T-helper 1 cell treated with Interleukin-12 subunit alpha and Interleukin-12 subunit beta and Interleukin-4 antibody, amounts not matched to agents 30 μg/mL and 1 μg/mL, for 36 hours (primary cell): ENCODE measurements around the gene CA7.

Experiments
- H3K27ac Mint-ChIP-seq: one replicate; pipeline ENCODE4 v1.8.0; 2021; ENCODE audit warnings: mild to moderate bottlenecking, mixed read lengths
- H3K27me3 Mint-ChIP-seq: one replicate; pipeline ENCODE4 v1.8.0; 2021; ENCODE audit warnings: low read depth, mixed read lengths
- H3K36me3 Mint-ChIP-seq: one replicate; pipeline ENCODE4 v1.8.0; 2021; ENCODE audit warnings: low read depth, mixed read lengths
- H3K4me1 Mint-ChIP-seq: one replicate; pipeline ENCODE4 v1.8.0; 2021; ENCODE audit warnings: low read depth, mixed read lengths
- H3K4me3 Mint-ChIP-seq: one replicate; pipeline ENCODE4 v1.8.0; 2021; ENCODE audit warnings: mild to moderate bottlenecking, moderate library complexity, mixed read lengths
- H3K9me3 Mint-ChIP-seq: one replicate; pipeline ENCODE4 v1.8.0; 2021; ENCODE audit warnings: mixed read lengths

CA7 gene

GRCh38 chr16:66844342-66845079 is at the start of gene CA7:
Gene CA7 (plus strand): TSS chr16:66844414. CDS start chr16:66844488, 74 bp downstream.
- no peak within 1 kb of the TSS for H3K27ac Mint-ChIP-seq
- H3K27me3 Mint-ChIP-seq = peaks cover 51% of the 10 kb centered on the region
- H3K9me3 Mint-ChIP-seq = no peaks in the 10 kb centered on the region
- peak within 1 kb of the TSS; percentile 62 for H3K4me3 Mint-ChIP-seq
- H3K4me1 Mint-ChIP-seq = peaks cover 13% of the 10 kb centered on the region
- H3K36me3 Mint-ChIP-seq = no peaks in the 10 kb centered on the region

GRCh38 chr16:66798161-66798560 is 46.1 kb upstream of the CA7 start:
- H3K4me3 Mint-ChIP-seq = no peak overlapping the region
- no peak overlapping the region for H3K27ac Mint-ChIP-seq
- H3K27me3 Mint-ChIP-seq = no peaks in the 10 kb centered on the region
- H3K36me3 Mint-ChIP-seq = no peaks in the 10 kb centered on the region
- H3K4me1 Mint-ChIP-seq = no peaks in the 10 kb centered on the region
- no peaks in the 10 kb centered on the region for H3K9me3 Mint-ChIP-seq

- Mint-ChIP-seq H3K36me3 (peaks cover 17% of the 10 kb centered on the region), H3K9me3 (no peaks in the 10 kb centered on the region), H3K4me1 (no peaks in the 10 kb centered on the region), H3K27me3 (no peaks in the 10 kb centered on the region), H3K27ac (no peak overlapping the region), H3K4me3 (no peak overlapping the region)
These were observed 43.4 kb upstream of the CA7 start for GRCh38 chr16:66800856-66801255.

GRCh38 chr16:66801320-66802105 is 42.7 kb upstream of the CA7 start, which contains the start of gene TERB1:
Gene TERB1 (minus strand): TSS chr16:66801584. CDS start chr16:66796798, 4,786 bp downstream.
- no peaks in the 10 kb centered on the region for H3K4me1 Mint-ChIP-seq
- peaks cover 17% of the 10 kb centered on the region for H3K36me3 Mint-ChIP-seq
- H3K9me3 Mint-ChIP-seq = no peaks in the 10 kb centered on the region
- no peak within 1 kb of the TSS for H3K27ac Mint-ChIP-seq
- no peaks in the 10 kb centered on the region for H3K27me3 Mint-ChIP-seq
- H3K4me3 Mint-ChIP-seq = no peak within 1 kb of the TSS

- H3K9me3 Mint-ChIP-seq = no peaks in the 10 kb centered on the region
- peaks cover 23% of the 10 kb centered on the region for H3K36me3 Mint-ChIP-seq
- no peaks in the 10 kb centered on the region for H3K27me3 Mint-ChIP-seq
- H3K27ac Mint-ChIP-seq = no peak overlapping the region
- H3K4me3 Mint-ChIP-seq = no peak overlapping the region
- H3K4me1 Mint-ChIP-seq = no peaks in the 10 kb centered on the region
These were observed 42.1 kb upstream of the CA7 start for GRCh38 chr16:66802159-66802558.

GRCh38 chr16:66809765-66810164 is 34.4 kb upstream of the CA7 start:
- no peaks in the 10 kb centered on the region for H3K27me3 Mint-ChIP-seq
- no peak overlapping the region for H3K27ac Mint-ChIP-seq
- H3K4me1 Mint-ChIP-seq = no peaks in the 10 kb centered on the region
- no peak overlapping the region for H3K4me3 Mint-ChIP-seq
- H3K9me3 Mint-ChIP-seq = no peaks in the 10 kb centered on the region
- peaks cover 44% of the 10 kb centered on the region for H3K36me3 Mint-ChIP-seq

GRCh38 chr16:66810391-66810790 is 33.8 kb upstream of the CA7 start:
- H3K4me1 Mint-ChIP-seq = no peaks in the 10 kb centered on the region
- no peaks in the 10 kb centered on the region for H3K9me3 Mint-ChIP-seq
- peaks cover 42% of the 10 kb centered on the region for H3K36me3 Mint-ChIP-seq
- no peak overlapping the region for H3K4me3 Mint-ChIP-seq
- no peaks in the 10 kb centered on the region for H3K27me3 Mint-ChIP-seq
- no peak overlapping the region for H3K27ac Mint-ChIP-seq

GRCh38 chr16:66811043-66811442 is 33.2 kb upstream of the CA7 start:
- H3K27me3 Mint-ChIP-seq = no peaks in the 10 kb centered on the region
- H3K4me3 Mint-ChIP-seq = no peak overlapping the region
- H3K9me3 Mint-ChIP-seq = no peaks in the 10 kb centered on the region
- H3K4me1 Mint-ChIP-seq = no peaks in the 10 kb centered on the region
- H3K36me3 Mint-ChIP-seq = peaks cover 39% of the 10 kb centered on the region
- no peak overlapping the region for H3K27ac Mint-ChIP-seq

GRCh38 chr16:66814734-66815133 is 29.5 kb upstream of the CA7 start:
- Mint-ChIP-seq H3K36me3 (peaks cover 44% of the 10 kb centered on the region), H3K9me3 (no peaks in the 10 kb centered on the region), H3K27ac (no peak overlapping the region), H3K4me3 (no peak overlapping the region), H3K4me1 (no peaks in the 10 kb centered on the region), H3K27me3 (no peaks in the 10 kb centered on the region)

GRCh38 chr16:66824006-66824405 is 20.2 kb upstream of the CA7 start:
- Mint-ChIP-seq H3K27ac (no peak overlapping the region), H3K36me3 (peaks cover 39% of the 10 kb centered on the region), H3K9me3 (no peaks in the 10 kb centered on the region), H3K4me3 (no peak overlapping the region), H3K27me3 (no peaks in the 10 kb centered on the region), H3K4me1 (peaks cover 14% of the 10 kb centered on the region)

GRCh38 chr16:66830422-66831404 is 13.5 kb upstream of the CA7 start, which contains the start of gene NAE1:
Gene NAE1 (minus strand): TSS chr16:66830976. CDS start chr16:66830899, 77 bp downstream.
- peaks cover 28% of the 10 kb centered on the region for H3K4me1 Mint-ChIP-seq
- peak within 1 kb of the TSS; percentile 68 for H3K27ac Mint-ChIP-seq
- no peaks in the 10 kb centered on the region for H3K27me3 Mint-ChIP-seq
- peaks cover 13% of the 10 kb centered on the region for H3K36me3 Mint-ChIP-seq
- H3K4me3 Mint-ChIP-seq = peak within 1 kb of the TSS; percentile 67
- no peaks in the 10 kb centered on the region for H3K9me3 Mint-ChIP-seq

GRCh38 chr16:66832190-66832589 is 12.0 kb upstream of the CA7 start:
- Mint-ChIP-seq H3K4me3 (no peak overlapping the region), H3K27me3 (peaks cover 3% of the 10 kb centered on the region), H3K4me1 (peaks cover 23% of the 10 kb centered on the region), H3K36me3 (peaks cover 6% of the 10 kb centered on the region), H3K27ac (no peak overlapping the region), H3K9me3 (no peaks in the 10 kb centered on the region)

GRCh38 chr16:66832661-66833305 is 11.4 kb upstream of the CA7 start:
- Mint-ChIP-seq H3K9me3 (no peaks in the 10 kb centered on the region), H3K27me3 (peaks cover 8% of the 10 kb centered on the region), H3K36me3 (peaks cover 3% of the 10 kb centered on the region), H3K27ac (no peak overlapping the region), H3K4me1 (peaks cover 20% of the 10 kb centered on the region), H3K4me3 (no peak overlapping the region)

GRCh38 chr16:66834746-66835145 is 9.5 kb upstream of the CA7 start:
- Mint-ChIP-seq H3K4me1 (peaks cover 9% of the 10 kb centered on the region), H3K9me3 (peaks cover 7% of the 10 kb centered on the region), H3K27ac (no peak overlapping the region), H3K4me3 (no peak overlapping the region), H3K36me3 (no peaks in the 10 kb centered on the region), H3K27me3 (peaks cover 26% of the 10 kb centered on the region)
